H9 (cell line): ENCODE data around the gene DCANP1. TPM values are rescaled to one million over a fixed set of nuclear protein-coding genes. Genes with fewer than 3 reads are reported as not detected.

Experiments used
- DNase-seq: peaks from one replicate; pipeline ENCODE4 v3.0.0-alpha.2; 2017
- H2AFZ ChIP-seq: one replicate; pipeline ENCODE4 v1.6.1; 2013; ENCODE audit warnings: mild to moderate bottlenecking, low read length, control low read depth, moderate library complexity
- H2AK5ac ChIP-seq: 2 replicates; pipeline ENCODE4 v1.6.1; 2013; ENCODE audit warnings: low read length, control low read depth, mixed read lengths; ENCODE audit not compliant: insufficient read length
- H2BK120ac ChIP-seq: one replicate; pipeline ENCODE4 v1.6.1; 2013; ENCODE audit warnings: low read depth, mild to moderate bottlenecking, low read length, control low read depth, inconsistent platforms; ENCODE audit not compliant: poor library complexity, severe bottlenecking
- H2BK12ac ChIP-seq: 2 replicates; pipeline ENCODE4 v1.6.1; 2013; ENCODE audit warnings: low read length, control low read depth, mixed read lengths, low read depth; ENCODE audit not compliant: insufficient read length
- H2BK15ac ChIP-seq: 2 replicates; pipeline ENCODE4 v1.6.1; 2013; ENCODE audit warnings: low read depth, low read length, control low read depth
- H2BK20ac ChIP-seq: one replicate; pipeline ENCODE4 v1.6.1; 2013; ENCODE audit warnings: low read depth, mild to moderate bottlenecking, low read length, control low read depth, inconsistent platforms; ENCODE audit not compliant: poor library complexity, severe bottlenecking
- H2BK5ac ChIP-seq: 2 replicates; pipeline ENCODE4 v1.6.1; 2013; ENCODE audit warnings: low read length, control low read depth, mixed read lengths; ENCODE audit not compliant: insufficient read length
- H3K14ac ChIP-seq: 2 replicates; pipeline ENCODE4 v1.6.1; 2013; ENCODE audit warnings: low read length, control low read depth; ENCODE audit not compliant: insufficient read depth
- H3K18ac ChIP-seq: 2 replicates; pipeline ENCODE4 v1.6.1; 2013; ENCODE audit warnings: low read depth, mild to moderate bottlenecking, mixed read lengths, low read length, control low read depth; ENCODE audit not compliant: insufficient read length
- H3K23ac ChIP-seq: 2 replicates; pipeline ENCODE4 v1.6.1; 2013; ENCODE audit warnings: low read length, control low read depth, mixed read lengths, low read depth; ENCODE audit not compliant: insufficient read length
- H3K23me2 ChIP-seq: 2 replicates; pipeline ENCODE4 v1.6.1; 2013; ENCODE audit warnings: low read depth, mild to moderate bottlenecking, mixed read lengths, low read length, control low read depth; ENCODE audit not compliant: insufficient read length, poor library complexity, severe bottlenecking
- H3K27ac ChIP-seq: 2 replicates; pipeline ENCODE4 v1.5.1; 2013; ENCODE audit warnings: low read length, control low read depth, mixed read lengths, low read depth; ENCODE audit not compliant: insufficient read length
- H3K27me3 ChIP-seq: 2 replicates; pipeline ENCODE4 v1.6.1; 2013; ENCODE audit warnings: low read length, control low read depth, inconsistent platforms; ENCODE audit not compliant: insufficient read depth
- H3K4ac ChIP-seq: 2 replicates; pipeline ENCODE4 v1.6.1; 2013; ENCODE audit warnings: low read depth, mild to moderate bottlenecking, control low read depth, inconsistent platforms, low read length, moderate library complexity
- H3K4me1 ChIP-seq: 2 replicates; pipeline ENCODE4 v1.6.1; 2013; ENCODE audit warnings: low read length, control low read depth, inconsistent platforms; ENCODE audit not compliant: insufficient read depth
- H3K4me2 ChIP-seq: 2 replicates; pipeline ENCODE4 v1.6.1; 2013; ENCODE audit warnings: low read length, control low read depth, mixed read lengths; ENCODE audit not compliant: insufficient read length, insufficient read depth
- H3K56ac ChIP-seq: 2 replicates; pipeline ENCODE4 v1.6.1; 2013; ENCODE audit warnings: low read depth, mild to moderate bottlenecking, mixed read lengths, low read length, control low read depth; ENCODE audit not compliant: insufficient read length
- H3K79me1 ChIP-seq: 2 replicates; pipeline ENCODE4 v1.6.1; 2013; ENCODE audit warnings: low read depth, mild to moderate bottlenecking, moderate library complexity, low read length, control low read depth, inconsistent platforms; ENCODE audit not compliant: insufficient read depth, poor library complexity, severe bottlenecking
- H3K79me2 ChIP-seq: 2 replicates; pipeline ENCODE4 v1.6.1; 2013; ENCODE audit warnings: low read length, control low read depth, inconsistent platforms; ENCODE audit not compliant: insufficient read depth
- H3K9ac ChIP-seq: 2 replicates; pipeline ENCODE4 v1.6.1; 2013; ENCODE audit warnings: low read length, control low read depth, mixed read lengths; ENCODE audit not compliant: insufficient read length; ENCODE audit errors: extremely low read depth
- H3K9me3 ChIP-seq: one replicate; pipeline ENCODE4 v1.6.1; 2013; ENCODE audit warnings: low read depth, low read length, inconsistent platforms; ENCODE audit not compliant: control insufficient read depth
- H3T11ph ChIP-seq: one replicate; pipeline ENCODE4 v1.6.1; 2013; ENCODE audit warnings: mild to moderate bottlenecking, low read length, control low read depth, inconsistent platforms
- H4K20me1 ChIP-seq: one replicate; pipeline ENCODE4 v1.6.1; 2013; ENCODE audit not compliant: control insufficient read depth, insufficient read length, insufficient read depth
- H4K5ac ChIP-seq: 2 replicates; pipeline ENCODE4 v1.6.1; 2013; ENCODE audit warnings: low read depth, mild to moderate bottlenecking, mixed read lengths, low read length, control low read depth; ENCODE audit not compliant: insufficient read length
- H4K8ac ChIP-seq: replicated peaks from 2 replicates; pipeline ENCODE4 v1.6.1; 2013; ENCODE audit warnings: low read length, control low read depth, mixed read lengths, low read depth; ENCODE audit not compliant: insufficient read length
- H4K91ac ChIP-seq: 2 replicates; pipeline ENCODE4 v1.6.1; 2013; ENCODE audit warnings: low read depth, mild to moderate bottlenecking, moderate library complexity, mixed read lengths, low read length, control low read depth; ENCODE audit not compliant: insufficient read length
- H3K27ac Mint-ChIP-seq, 3 experiments: 2 replicates in 2 of 3; 3 replicates in 1 of 3; pipeline ENCODE4 v1.8.0; 2020 to 2021; ENCODE audit warnings: mixed read lengths in 3 of 3, mild to moderate bottlenecking in 1 of 3, moderate library complexity in 1 of 3
- H3K27me3 Mint-ChIP-seq: 2 replicates; pipeline ENCODE4 v1.8.0; 2021; ENCODE audit warnings: low read depth, mild to moderate bottlenecking, moderate library complexity, mixed read lengths
- H3K36me3 Mint-ChIP-seq, 3 experiments: 2 replicates in 2 of 3; 3 replicates in 1 of 3; pipeline ENCODE4 v1.8.0; 2020 to 2021; ENCODE audit warnings: low read depth in 3 of 3, mixed read lengths in 3 of 3; ENCODE audit not compliant: insufficient read depth in 1 of 3
- H3K4me1 Mint-ChIP-seq, 2 experiments: 2 replicates each; pipeline ENCODE4 v1.8.0; 2020; ENCODE audit warnings: mixed read lengths in 2 of 2
- H3K4me3 Mint-ChIP-seq, 2 experiments: 2 replicates in 1 of 2; 3 replicates in 1 of 2; pipeline ENCODE4 v1.8.0; 2020 to 2021; ENCODE audit warnings: mild to moderate bottlenecking in 2 of 2, mixed read lengths in 2 of 2, moderate library complexity in 1 of 2
- H3K9me3 Mint-ChIP-seq, 2 experiments: 2 replicates in 1 of 2; 3 replicates in 1 of 2; pipeline ENCODE4 v1.8.0; 2020; ENCODE audit warnings: mild to moderate bottlenecking in 2 of 2, mixed read lengths in 2 of 2, moderate library complexity in 1 of 2
- WGBS: extraction: QIAGEN DNeasy Blood & Tissue Kit; methylation state at CpG from one replicate; pipeline ENCODE4 v1.1.7; 2013; ENCODE audit warnings: missing lambda C conversion rate, low lambda C conversion rate, mixed read lengths; ENCODE audit not compliant: insufficient read length; ENCODE audit errors: extremely low coverage; 5-methylcytosine and 5-hydroxymethylcytosine counted together
- total RNA-seq: library from RNA; stranded (reverse); gene quantifications from 2 replicates; pipeline ENCODE4 v1.2.1, GENCODE V29; 2021
- TF ChIP-seq, protein P1 (sequence below): fragments of 200-600 bp; sonication (generic); conservative IDR thresholded peaks from 3 replicates; pipeline ENCODE4 v1.8.0; 2021; ENCODE audit warnings: antibody characterized with exemption, mild to moderate bottlenecking

Gene DCANP1
- total RNA-seq, 1 experiment from 2014 or later = not detected

GRCh38 chr5:135491038-135491551 lies 43.9 kb upstream of the DCANP1 start:
- no peaks in the 10 kb centered on the region for H4K20me1 ChIP-seq
- no peak for DNase-seq
- no peak overlapping the region for H3K27ac ChIP-seq
- no peak overlapping the region for H2BK20ac ChIP-seq
- H3K9ac ChIP-seq = no peak overlapping the region
- no peaks in the 10 kb centered on the region for H3K9me3 ChIP-seq
- Mint-ChIP-seq H3K27ac (no peak overlapping the region), H3K27me3 (no peaks in the 10 kb centered on the region), H3K4me1 (peaks cover 43 to 59% of the 10 kb centered on the region in 2 experiments), H3K4me3 (peak overlapping the region; percentile 40 to 84), H3K36me3 (0 out of 7 replicates have a peak, but pooled peaks cover 0 to 2% (median 0%) of the 10 kb centered on the region in 3 experiments), H3K9me3 (peaks cover 2 to 11% of the 10 kb centered on the region in 2 experiments; a peak in 2 of 5 replicates)
- no peak overlapping the region for H4K91ac ChIP-seq
- no peak overlapping the region for H3T11ph ChIP-seq
- H3K14ac ChIP-seq = no peak overlapping the region
- no peak overlapping the region for H4K8ac ChIP-seq
- H3K4me1 ChIP-seq = peaks cover 2% of the 10 kb centered on the region; the same call in 1 of the 2 replicates
- peaks cover 90% of the 10 kb centered on the region for H3K27me3 ChIP-seq
- H2AK5ac ChIP-seq = no peak overlapping the region
- H3K56ac ChIP-seq = no peak overlapping the region
- H3K79me1 ChIP-seq = no peaks in the 10 kb centered on the region
- H3K23me2 ChIP-seq = peaks cover 24% of the 10 kb centered on the region
- H2BK120ac ChIP-seq = no peak overlapping the region
- no peak overlapping the region for H3K18ac ChIP-seq
- WGBS = no CpG with 5 or more reads among the region's 14 CpGs
- no peak overlapping the region for H2AFZ ChIP-seq
- no peak overlapping the region for H2BK5ac ChIP-seq
- no peak overlapping the region for H2BK15ac ChIP-seq
- H4K5ac ChIP-seq = no peak overlapping the region
- TF ChIP-seq, protein P1, sequence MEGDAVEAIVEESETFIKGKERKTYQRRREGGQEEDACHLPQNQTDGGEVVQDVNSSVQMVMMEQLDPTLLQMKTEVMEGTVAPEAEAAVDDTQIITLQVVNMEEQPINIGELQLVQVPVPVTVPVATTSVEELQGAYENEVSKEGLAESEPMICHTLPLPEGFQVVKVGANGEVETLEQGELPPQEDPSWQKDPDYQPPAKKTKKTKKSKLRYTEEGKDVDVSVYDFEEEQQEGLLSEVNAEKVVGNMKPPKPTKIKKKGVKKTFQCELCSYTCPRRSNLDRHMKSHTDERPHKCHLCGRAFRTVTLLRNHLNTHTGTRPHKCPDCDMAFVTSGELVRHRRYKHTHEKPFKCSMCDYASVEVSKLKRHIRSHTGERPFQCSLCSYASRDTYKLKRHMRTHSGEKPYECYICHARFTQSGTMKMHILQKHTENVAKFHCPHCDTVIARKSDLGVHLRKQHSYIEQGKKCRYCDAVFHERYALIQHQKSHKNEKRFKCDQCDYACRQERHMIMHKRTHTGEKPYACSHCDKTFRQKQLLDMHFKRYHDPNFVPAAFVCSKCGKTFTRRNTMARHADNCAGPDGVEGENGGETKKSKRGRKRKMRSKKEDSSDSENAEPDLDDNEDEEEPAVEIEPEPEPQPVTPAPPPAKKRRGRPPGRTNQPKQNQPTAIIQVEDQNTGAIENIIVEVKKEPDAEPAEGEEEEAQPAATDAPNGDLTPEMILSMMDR = no peak
- no peaks in the 10 kb centered on the region for H3K79me2 ChIP-seq
- H3K4ac ChIP-seq = no peak overlapping the region
- H2BK12ac ChIP-seq = no peak overlapping the region
- no peak overlapping the region for H3K23ac ChIP-seq
- peak overlapping the region; percentile 46 for H3K4me2 ChIP-seq
